ENCODE data around the gene TEAD1. TPM values are rescaled to one million over a fixed set of nuclear protein-coding genes. Genes with fewer than 3 reads are reported as not detected.

The TEAD1 gene
- total RNA-seq, 1 donor from 2014 or later: 17.6 TPM

GRCh38 chr11:12695221-12695794, 21.1 kb downstream of the TEAD1 start:
- Histone ChIP-seq H3K27me3 (ENCODE audit: control insufficient read depth, insufficient read depth, low read length) (no peaks in the 10 kb centered on the region), H3K36me3 (ENCODE audit: control insufficient read depth, insufficient read depth, low read length) (no peaks in the 10 kb centered on the region), H3K4me3 (ENCODE audit: low read depth, low read length) (no peak overlapping the region)
- TF ChIP-seq CTCF (IDR thresholded peaks at IDR 0.05; ENCODE audit: insufficient read depth, low read length, severe bottlenecking): no peak
- DNase-seq (ENCODE audit: low read depth) (no peak), FAIRE-seq (no peak)

- FAIRE-seq (no peak), DNase-seq (ENCODE audit: low read depth) (no peak)
- no peak overlapping the region for H3K4me3 ChIP-seq (ENCODE audit: low read depth, low read length)
- no peaks in the 10 kb centered on the region for H3K27me3 ChIP-seq (ENCODE audit: control insufficient read depth, insufficient read depth, low read length)
- no peak for TF ChIP-seq CTCF (IDR thresholded peaks at IDR 0.05; ENCODE audit: insufficient read depth, low read length, severe bottlenecking)
- H3K36me3 ChIP-seq (ENCODE audit: control insufficient read depth, insufficient read depth, low read length): no peaks in the 10 kb centered on the region
Observed at GRCh38 chr11:12695873-12696272, 21.7 kb downstream of the TEAD1 start.

- Histone ChIP-seq H3K27me3 (ENCODE audit: control insufficient read depth, insufficient read depth, low read length) (no peaks in the 10 kb centered on the region), H3K4me3 (ENCODE audit: low read depth, low read length) (no peak overlapping the region), H3K36me3 (ENCODE audit: control insufficient read depth, insufficient read depth, low read length) (no peaks in the 10 kb centered on the region)
- FAIRE-seq: no peak
- DNase-seq (ENCODE audit: low read depth): peak; percentile 85
- TF ChIP-seq CTCF (IDR thresholded peaks at IDR 0.05; ENCODE audit: insufficient read depth, low read length, severe bottlenecking): no peak
Observed at GRCh38 chr11:12696911-12697581, 22.8 kb downstream of the TEAD1 start.

- no peak for TF ChIP-seq CTCF (IDR thresholded peaks at IDR 0.05; ENCODE audit: insufficient read depth, low read length, severe bottlenecking)
- FAIRE-seq (no peak), DNase-seq (ENCODE audit: low read depth) (no peak)
- Histone ChIP-seq H3K36me3 (ENCODE audit: control insufficient read depth, insufficient read depth, low read length) (no peaks in the 10 kb centered on the region), H3K4me3 (ENCODE audit: low read depth, low read length) (no peak overlapping the region), H3K27me3 (ENCODE audit: control insufficient read depth, insufficient read depth, low read length) (no peaks in the 10 kb centered on the region)
Observed at GRCh38 chr11:12698048-12698447, 23.8 kb downstream of the TEAD1 start.

- no peak for FAIRE-seq
- no peaks in the 10 kb centered on the region for H3K36me3 ChIP-seq (ENCODE audit: control insufficient read depth, insufficient read depth, low read length)
- H3K27me3 ChIP-seq (ENCODE audit: control insufficient read depth, insufficient read depth, low read length): no peaks in the 10 kb centered on the region
- no peak for DNase-seq (ENCODE audit: low read depth)
- no peak overlapping the region for H3K4me3 ChIP-seq (ENCODE audit: low read depth, low read length)
- TF ChIP-seq CTCF (IDR thresholded peaks at IDR 0.05; ENCODE audit: insufficient read depth, low read length, severe bottlenecking): no peak
Observed at GRCh38 chr11:12701811-12702592, 27.8 kb downstream of the TEAD1 start.

Measured in bronchial epithelial cell (primary cell).